Left ventricle myocardium inferior (tissue), 1 donor: ENCODE results near the gene PIGH. TPM values are rescaled to one million over a fixed set of nuclear protein-coding genes. Genes with fewer than 3 reads are reported as not detected.

ENCODE experiments used
- DNase-seq: peaks from one replicate; pipeline ENCODE4 v3.0.0-alpha.2; 2020
- H3K27ac ChIP-seq: fragments of 200-600 bp; replicated peaks from 2 replicates; pipeline ENCODE4 v1.8.0; 2021
- H3K27me3 ChIP-seq: fragments of 200-600 bp; 2 replicates; pipeline ENCODE4 v1.8.0; 2021; ENCODE audit warnings: low read depth
- H3K36me3 ChIP-seq: fragments of 200-600 bp; 2 replicates; pipeline ENCODE4 v1.8.0; 2021
- H3K4me1 ChIP-seq: fragments of 200-600 bp; 2 replicates; pipeline ENCODE4 v1.8.0; 2021
- H3K4me3 ChIP-seq: fragments of 200-600 bp; 2 replicates; pipeline ENCODE4 v1.8.0; 2021; ENCODE audit warnings: mild to moderate bottlenecking, moderate library complexity
- H3K9me3 ChIP-seq: fragments of 200-600 bp; replicated peaks from 2 replicates; pipeline ENCODE4 v1.8.0; 2021
- CTCF ChIP-seq: fragments of 200-600 bp; IDR thresholded peaks from 2 replicates; pipeline ENCODE4 v1.8.0; 2021; ENCODE audit warnings: antibody characterized with exemption, mild to moderate bottlenecking, borderline replicate concordance
- intact Hi-C: fragments of 100-400 bp; cut with micrococcal nuclease; formaldehyde crosslinking; loops from one replicate; pipeline ENCODE4 v1.11.0; 2022
- total RNA-seq: library from RNA; stranded (reverse); fragmentation: NEBNext Ultra II Directional; extraction: Animal tissue kit (Norgen Biotek cat#: 25700); gene quantifications from one replicate; pipeline ENCODE4 v1.2.1, GENCODE V29; 2021
- donor health status: DM: no; HTN: yes; CAD: no; lungs with severe emphysema.

Gene PIGH
- total RNA-seq, 1 donor from 2014 or later = 12.8 TPM

- no peak for DNase-seq
- intact Hi-C loops = no loop called here
- no peak overlapping the region for H3K27ac ChIP-seq
- H3K36me3 ChIP-seq = no peaks in the 10 kb centered on the region
- TF ChIP-seq CTCF = no peak
- no peaks in the 10 kb centered on the region for H3K4me1 ChIP-seq
- H3K27me3 ChIP-seq = no peaks in the 10 kb centered on the region
- H3K9me3 ChIP-seq = no peaks in the 10 kb centered on the region
- no peak overlapping the region for H3K4me3 ChIP-seq
These were observed 43.4 kb downstream of the PIGH start for GRCh38 chr14:67556671-67557070.

GRCh38 chr14:67555518-67556090 is 44.5 kb downstream of the PIGH start:
- H3K27ac ChIP-seq = no peak overlapping the region
- no peak for DNase-seq
- H3K4me3 ChIP-seq = no peak overlapping the region
- H3K36me3 ChIP-seq = no peaks in the 10 kb centered on the region
- no peak for TF ChIP-seq CTCF
- H3K27me3 ChIP-seq = no peaks in the 10 kb centered on the region
- H3K9me3 ChIP-seq = no peaks in the 10 kb centered on the region
- no peaks in the 10 kb centered on the region for H3K4me1 ChIP-seq
- intact Hi-C loops = no loop called here

GRCh38 chr14:67554341-67554740 is 45.7 kb downstream of the PIGH start:
- H3K9me3 ChIP-seq = no peaks in the 10 kb centered on the region
- intact Hi-C loops = no loop called here
- no peaks in the 10 kb centered on the region for H3K27me3 ChIP-seq
- H3K4me1 ChIP-seq = no peaks in the 10 kb centered on the region
- no peak for DNase-seq
- no peak overlapping the region for H3K27ac ChIP-seq
- no peak for TF ChIP-seq CTCF
- no peaks in the 10 kb centered on the region for H3K36me3 ChIP-seq
- H3K4me3 ChIP-seq = no peak overlapping the region

GRCh38 chr14:67553547-67553946 is 46.5 kb downstream of the PIGH start:
- no peak overlapping the region for H3K27ac ChIP-seq
- H3K4me3 ChIP-seq = no peak overlapping the region
- H3K9me3 ChIP-seq = no peaks in the 10 kb centered on the region
- H3K36me3 ChIP-seq = no peaks in the 10 kb centered on the region
- no peaks in the 10 kb centered on the region for H3K4me1 ChIP-seq
- DNase-seq = no peak
- TF ChIP-seq CTCF = no peak
- H3K27me3 ChIP-seq = no peaks in the 10 kb centered on the region
- intact Hi-C loops = no loop called here

- no peak for TF ChIP-seq CTCF
- intact Hi-C loops = no loop called here
- Histone ChIP-seq H3K4me3 (no peak overlapping the region), H3K9me3 (no peaks in the 10 kb centered on the region), H3K27ac (no peak overlapping the region), H3K27me3 (no peaks in the 10 kb centered on the region), H3K4me1 (no peaks in the 10 kb centered on the region), H3K36me3 (no peaks in the 10 kb centered on the region)
- DNase-seq = no peak
These were observed 48.1 kb downstream of the PIGH start for GRCh38 chr14:67551940-67552339.
